Peyer's patch (tissue), 4 donors: ENCODE measurements around the gene PTGFRN.

Experiments used
- CTCF ChIP-seq, 6 experiments: fragments of 450-650 bp in 4 of 6; fragments of 200-600 bp in 2 of 6; sonication (generic) in 1 of 6; IDR thresholded peaks; one replicate each; pipeline ENCODE4 v1.5.1; 2017 to 2019; ENCODE audit warnings: antibody characterized with exemption in 6 of 6, mild to moderate bottlenecking in 3 of 6, moderate library complexity in 1 of 6
- POLR2A ChIP-seq, 2 donors: fragments of 450-650 bp; IDR thresholded peaks; one replicate each; pipeline ENCODE4 v1.5.1; 2017; ENCODE audit warnings: antibody characterized with exemption in 2 of 2, mild to moderate bottlenecking in 2 of 2, moderate library complexity in 2 of 2

GRCh38 chr1:116991918-116992317, 82.2 kb downstream of the PTGFRN start:
- TF ChIP-seq CTCF (IDR thresholded peaks at IDR 0.05) (no peak), POLR2A (IDR thresholded peaks at IDR 0.05) (no peak)
